GM12865 (cell line): ENCODE results near the gene CDC45.

ENCODE experiments used
- DNase-seq: peaks from one replicate; pipeline ENCODE4 v3.0.0; 2010; ENCODE audit warnings: low read depth
- H3K4me3 ChIP-seq: 2 replicates; pipeline ENCODE4 v1.5.1; 2011; ENCODE audit warnings: mild to moderate bottlenecking, low read depth, low read length, control low read depth
- CTCF ChIP-seq: IDR thresholded peaks from 2 replicates; pipeline ENCODE4 v1.5.1; 2011; ENCODE audit warnings: low read length, control low read depth, low read depth, inconsistent platforms; ENCODE audit not compliant: insufficient read depth; ENCODE audit errors: missing control alignments

Gene CDC45

GRCh38 chr22:19548964-19549363, 69.2 kb downstream of the CDC45 start:
- no peak for TF ChIP-seq CTCF
- no peak for DNase-seq
- H3K4me3 ChIP-seq, result no peak overlapping the region

GRCh38 chr22:19549428-19549827, 69.7 kb downstream of the CDC45 start:
- no peak overlapping the region for H3K4me3 ChIP-seq
- no peak for DNase-seq
- TF ChIP-seq CTCF, result no peak

- no peak for TF ChIP-seq CTCF
- no peak for DNase-seq
- no peak overlapping the region for H3K4me3 ChIP-seq
Observed at GRCh38 chr22:19550382-19550781, 70.7 kb downstream of the CDC45 start.

- DNase-seq, result no peak
- TF ChIP-seq CTCF, result no peak
- H3K4me3 ChIP-seq, result no peak overlapping the region
Observed at GRCh38 chr22:19553201-19553600, 73.5 kb downstream of the CDC45 start.

- DNase-seq, result no peak
- TF ChIP-seq CTCF, result no peak
Observed at GRCh38 chr22:19554834-19555404, 75.2 kb downstream of the CDC45 start.

GRCh38 chr22:19555651-19556050, 75.9 kb downstream of the CDC45 start:
- DNase-seq, result no peak
- no peak overlapping the region for H3K4me3 ChIP-seq
- no peak for TF ChIP-seq CTCF

More at GRCh38 chr22:19554834-19555404, 75.2 kb downstream of the CDC45 start:
- no peak overlapping the region for H3K4me3 ChIP-seq

GRCh38 chr22:19556963-19557545, 77.3 kb downstream of the CDC45 start:
- no peak overlapping the region for H3K4me3 ChIP-seq
- TF ChIP-seq CTCF, result no peak
- DNase-seq, result no peak
